Stimulated activated naive CD8-positive, alpha-beta T cell treated with anti-CD3 and anti-CD28 coated beads, Interleukin-15, Interleukin-2, amounts not matched to agents 100 U/mL and 50 U/mL, for 24 hours (primary cell): ENCODE measurements around the gene GCFC2.

ENCODE experiments used
- ATAC-seq: fragments of 150-1000 bp; cut with Tn5 transposase; one replicate; pipeline ENCODE4 v1.10.0; 2021
- DNase-seq: peaks from one replicate; pipeline ENCODE4 v3.0.0; 2021

GCFC2 gene

GRCh38 chr2:75622929-75623328, 87.8 kb downstream of the GCFC2 start:
- no peak for ATAC-seq
- DNase-seq: no peak

GRCh38 chr2:75622500-75622899, 88.2 kb downstream of the GCFC2 start:
- DNase-seq: no peak
- no peak for ATAC-seq

- ATAC-seq (no peak), DNase-seq (no peak)
Observed at GRCh38 chr2:75621228-75621627, 89.5 kb downstream of the GCFC2 start.

- ATAC-seq (no peak), DNase-seq (no peak)
Observed at GRCh38 chr2:75619956-75620740, 90.6 kb downstream of the GCFC2 start.

- no peak for ATAC-seq
- DNase-seq: no peak
Observed at GRCh38 chr2:75616933-75617332, 93.8 kb downstream of the GCFC2 start.

- ATAC-seq (no peak), DNase-seq (no peak)
Observed at GRCh38 chr2:75616406-75616805, 94.3 kb downstream of the GCFC2 start.

- DNase-seq (no peak), ATAC-seq (no peak)
Observed at GRCh38 chr2:75614162-75614651, 96.5 kb downstream of the GCFC2 start.

GRCh38 chr2:75612862-75613243, 97.9 kb downstream of the GCFC2 start:
- DNase-seq: no peak
- ATAC-seq: no peak
